DOHH2 (cell line): ENCODE results near the gene SNAPC5.

Experiments used
- H3F3A ChIP-seq: fragments of 200-600 bp; sonication (generic), shearing (Covaris generic); 2 replicates; pipeline ENCODE4 v1.6.0; 2016; ENCODE audit warnings: antibody characterized with exemption, mild to moderate bottlenecking; ENCODE audit not compliant: control insufficient read depth, insufficient read depth
- H3K27ac ChIP-seq: fragments of 200-600 bp; sonication (generic); 2 replicates; pipeline ENCODE4 v1.5.1; 2014; ENCODE audit warnings: low read depth, mild to moderate bottlenecking, low read length, moderate library complexity
- H3K27me3 ChIP-seq: fragments of 200-600 bp; sonication (generic); 2 replicates; pipeline ENCODE4 v1.6.1; 2014; ENCODE audit warnings: mild to moderate bottlenecking, low read length, mixed read lengths; ENCODE audit not compliant: control insufficient read depth
- H3K36me3 ChIP-seq: fragments of 200-600 bp; sonication (generic); 2 replicates; pipeline ENCODE4 v1.6.1; 2014; ENCODE audit warnings: mild to moderate bottlenecking, low read length, moderate library complexity, mixed read lengths; ENCODE audit not compliant: control insufficient read depth
- H3K4me1 ChIP-seq: fragments of 200-600 bp; sonication (generic); 2 replicates; pipeline ENCODE4 v1.6.1; 2014; ENCODE audit warnings: mild to moderate bottlenecking, low read length, mixed read lengths; ENCODE audit not compliant: control insufficient read depth
- H3K4me2 ChIP-seq: fragments of 200-600 bp; sonication (generic); 2 replicates; pipeline ENCODE4 v1.6.0; 2014; ENCODE audit warnings: mild to moderate bottlenecking, low read length, moderate library complexity
- H3K4me3 ChIP-seq: fragments of 200-600 bp; sonication (generic); 2 replicates; pipeline ENCODE4 v1.5.1; 2014; ENCODE audit warnings: mild to moderate bottlenecking, low read length, mixed read lengths
- H3K79me2 ChIP-seq: fragments of 200-600 bp; sonication (generic); 2 replicates; pipeline ENCODE4 v1.6.1; 2014; ENCODE audit warnings: mild to moderate bottlenecking, low read length, mixed read lengths; ENCODE audit not compliant: control insufficient read depth
- H3K9me2 ChIP-seq: fragments of 200-600 bp; sonication (generic); replicated peaks from 2 replicates; pipeline ENCODE4 v1.6.1; 2014; ENCODE audit warnings: mild to moderate bottlenecking, low read length, mixed read lengths; ENCODE audit not compliant: control insufficient read depth
- H3K9me3 ChIP-seq: fragments of 200-600 bp; sonication (generic); 2 replicates; pipeline ENCODE4 v1.6.1; 2014; ENCODE audit warnings: antibody characterized with exemption, low read length, mixed read lengths; ENCODE audit not compliant: control insufficient read depth, insufficient read depth
- H4K20me1 ChIP-seq: fragments of 200-600 bp; sonication (generic); 2 replicates; pipeline ENCODE4 v1.6.0; 2014; ENCODE audit warnings: low read depth, mild to moderate bottlenecking, antibody characterized with exemption, low read length, moderate library complexity; ENCODE audit not compliant: control insufficient read depth, insufficient read depth
- EZH2phosphoT487 ChIP-seq: fragments of 200-600 bp; sonication (generic); IDR thresholded peaks from 2 replicates; pipeline ENCODE4 v1.6.1; 2017; ENCODE audit warnings: borderline replicate concordance, mild to moderate bottlenecking, antibody characterized with exemption, low read length, moderate library complexity, mixed read lengths
- TF ChIP-seq, protein P1 (sequence below): fragments of 200-600 bp; sonication (generic); IDR thresholded peaks from one replicate; pipeline ENCODE4 v1.5.1; 2014; ENCODE audit warnings: antibody characterized with exemption, mild to moderate bottlenecking, low read depth, low read length; ENCODE audit not compliant: poor library complexity, severe bottlenecking

SNAPC5 gene

DNA sequence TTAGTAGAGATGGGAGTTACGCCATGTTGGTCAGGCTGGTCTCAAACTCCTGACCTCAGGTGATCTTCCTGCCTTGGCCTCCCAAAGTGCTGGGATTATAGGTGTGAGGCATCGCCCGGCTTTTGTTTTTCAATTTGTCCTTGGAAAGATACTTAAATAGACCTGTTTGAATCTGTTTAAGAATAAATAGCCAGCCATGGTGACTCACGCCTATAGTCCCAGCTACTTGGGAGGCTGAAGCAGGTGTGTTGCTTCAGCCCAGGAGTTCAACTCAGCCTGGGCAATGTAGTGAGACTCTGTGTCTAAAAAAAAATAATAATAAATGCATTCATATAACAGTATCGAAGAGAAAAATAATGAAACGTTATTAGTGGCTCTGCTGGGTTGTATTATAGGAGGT is 17.3 kb downstream of the SNAPC5 start:
- no peaks in the 10 kb centered on the region for H3F3A ChIP-seq
- H3K9me2 ChIP-seq = no peaks in the 10 kb centered on the region
- H4K20me1 ChIP-seq = no peaks in the 10 kb centered on the region
- H3K4me2 ChIP-seq = no peak overlapping the region
- H3K27ac ChIP-seq = no peak overlapping the region
- no peaks in the 10 kb centered on the region for H3K4me1 ChIP-seq
- TF ChIP-seq, protein P1, sequence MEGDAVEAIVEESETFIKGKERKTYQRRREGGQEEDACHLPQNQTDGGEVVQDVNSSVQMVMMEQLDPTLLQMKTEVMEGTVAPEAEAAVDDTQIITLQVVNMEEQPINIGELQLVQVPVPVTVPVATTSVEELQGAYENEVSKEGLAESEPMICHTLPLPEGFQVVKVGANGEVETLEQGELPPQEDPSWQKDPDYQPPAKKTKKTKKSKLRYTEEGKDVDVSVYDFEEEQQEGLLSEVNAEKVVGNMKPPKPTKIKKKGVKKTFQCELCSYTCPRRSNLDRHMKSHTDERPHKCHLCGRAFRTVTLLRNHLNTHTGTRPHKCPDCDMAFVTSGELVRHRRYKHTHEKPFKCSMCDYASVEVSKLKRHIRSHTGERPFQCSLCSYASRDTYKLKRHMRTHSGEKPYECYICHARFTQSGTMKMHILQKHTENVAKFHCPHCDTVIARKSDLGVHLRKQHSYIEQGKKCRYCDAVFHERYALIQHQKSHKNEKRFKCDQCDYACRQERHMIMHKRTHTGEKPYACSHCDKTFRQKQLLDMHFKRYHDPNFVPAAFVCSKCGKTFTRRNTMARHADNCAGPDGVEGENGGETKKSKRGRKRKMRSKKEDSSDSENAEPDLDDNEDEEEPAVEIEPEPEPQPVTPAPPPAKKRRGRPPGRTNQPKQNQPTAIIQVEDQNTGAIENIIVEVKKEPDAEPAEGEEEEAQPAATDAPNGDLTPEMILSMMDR = no peak
- TF ChIP-seq EZH2phosphoT487 = no peak
- H3K27me3 ChIP-seq = no peaks in the 10 kb centered on the region
- no peak overlapping the region for H3K4me3 ChIP-seq
- H3K9me3 ChIP-seq = no peaks in the 10 kb centered on the region
- peaks cover 4% of the 10 kb centered on the region; the same call in 1 of the 2 replicates for H3K79me2 ChIP-seq
- peaks cover 46% of the 10 kb centered on the region for H3K36me3 ChIP-seq

DNA sequence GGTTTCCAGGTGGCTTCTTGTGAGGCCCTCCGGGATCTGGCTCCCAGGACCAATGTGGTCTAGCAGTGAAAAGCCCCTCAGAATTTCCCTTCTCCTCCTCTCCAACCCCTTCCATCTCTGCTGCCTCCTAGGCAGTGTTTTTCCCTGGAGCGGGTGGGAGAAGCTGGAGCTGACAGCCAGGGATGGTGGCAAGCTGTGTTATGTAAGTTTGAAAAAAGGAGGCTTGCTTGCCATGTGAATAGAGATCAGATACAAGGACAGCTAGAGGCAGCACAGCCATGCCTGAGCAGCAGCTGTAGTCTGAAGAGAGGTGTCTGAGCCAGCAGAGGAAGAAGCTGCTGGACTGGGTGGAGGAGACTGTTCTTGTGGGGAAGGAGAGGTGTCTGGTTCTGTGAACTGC is 20.6 kb downstream of the SNAPC5 start:
- no peak overlapping the region for H3K27ac ChIP-seq

DNA sequence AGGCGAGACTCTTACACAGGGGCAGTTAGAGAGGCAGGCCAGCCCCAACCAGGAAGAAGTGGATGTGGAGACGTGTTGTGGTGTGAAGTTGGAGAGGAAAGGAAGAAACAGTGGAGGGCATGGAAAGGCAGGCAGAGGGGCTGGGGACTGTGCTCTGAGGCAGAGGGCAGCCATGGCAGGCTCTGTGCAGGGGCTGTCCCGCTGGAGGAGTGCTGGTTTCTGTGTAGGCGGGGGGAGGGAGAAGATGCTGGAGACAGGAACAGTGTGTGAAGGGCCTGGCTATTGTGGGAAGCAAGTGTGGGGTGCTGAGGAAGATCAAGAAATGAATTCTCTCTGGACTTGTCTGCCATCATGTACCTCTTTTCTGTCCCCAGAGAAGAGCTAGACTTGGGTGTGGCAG is 21.0 kb downstream of the SNAPC5 start:
- no peaks in the 10 kb centered on the region for H3K27me3 ChIP-seq
- H3K9me3 ChIP-seq = no peaks in the 10 kb centered on the region
- no peak overlapping the region for H3K4me3 ChIP-seq
- peaks cover 3% of the 10 kb centered on the region; the same call in 1 of the 2 replicates for H3K79me2 ChIP-seq
- H3K27ac ChIP-seq = no peak overlapping the region
- no peaks in the 10 kb centered on the region for H3K9me2 ChIP-seq
- peaks cover 21% of the 10 kb centered on the region for H3K36me3 ChIP-seq
- H3K4me2 ChIP-seq = no peak overlapping the region
- TF ChIP-seq EZH2phosphoT487 = no peak
- TF ChIP-seq, protein P1 = no peak
- no peaks in the 10 kb centered on the region for H3K4me1 ChIP-seq
- no peaks in the 10 kb centered on the region for H3F3A ChIP-seq
- H4K20me1 ChIP-seq = no peaks in the 10 kb centered on the region

More for the DNA sequence above, 20.6 kb downstream of the SNAPC5 start:
- TF ChIP-seq, protein P1 = no peak
- no peak for TF ChIP-seq EZH2phosphoT487
- Histone ChIP-seq H3K36me3 (peaks cover 26% of the 10 kb centered on the region), H3K79me2 (peaks cover 3% of the 10 kb centered on the region; the same call in 1 of the 2 replicates), H4K20me1 (no peaks in the 10 kb centered on the region), H3K4me1 (no peaks in the 10 kb centered on the region), H3K4me3 (no peak overlapping the region), H3K9me3 (no peaks in the 10 kb centered on the region), H3F3A (no peaks in the 10 kb centered on the region), H3K4me2 (no peak overlapping the region), H3K9me2 (no peaks in the 10 kb centered on the region), H3K27me3 (no peaks in the 10 kb centered on the region)
